LNCAP (cell line): ENCODE data around the gene BST1.

Experiments used
- CTCF ChIP-seq: fragments of 450-650 bp; IDR thresholded peaks from 2 replicates; pipeline ENCODE4 v1.5.1; 2017; ENCODE audit warnings: mild to moderate bottlenecking

The BST1 gene

GRCh38 chr4:15681067-15681371 is 21.8 kb upstream of the BST1 start:
- TF ChIP-seq CTCF, result no peak

GRCh38 chr4:15681372-15682241 is 21.3 kb upstream of the BST1 start, which contains the start of gene FAM200B:
Gene FAM200B, plus strand, starts transcription at chr4:15681827. Its CDS starts 5,151 bp downstream, at chr4:15686978.
- TF ChIP-seq CTCF, result no peak

- TF ChIP-seq CTCF, result no peak
These were observed 20.4 kb upstream of the BST1 start for GRCh38 chr4:15682242-15683142.

GRCh38 chr4:15683143-15683495 is 19.7 kb upstream of the BST1 start:
- no peak for TF ChIP-seq CTCF

GRCh38 chr4:15684498-15684897 is 18.4 kb upstream of the BST1 start:
- TF ChIP-seq CTCF, result no peak

GRCh38 chr4:15688051-15688450 is 14.8 kb upstream of the BST1 start:
- TF ChIP-seq CTCF, result no peak

GRCh38 chr4:15689540-15689939 is 13.3 kb upstream of the BST1 start:
- no peak for TF ChIP-seq CTCF
